ENCODE measurements around the gene ZCCHC9. TPM values are rescaled to one million over a fixed set of nuclear protein-coding genes. Genes with fewer than 3 reads are reported as not detected.

The ZCCHC9 gene
- total RNA-seq, 2 donors from 2014 or later = 19.4 to 30.1 TPM

- Histone ChIP-seq H3K36me3 (no peaks in the 10 kb centered on the region), H3K4me3 (no peak overlapping the region), H3K27ac (no peak overlapping the region), H3K27me3 (replicated peaks; ENCODE audit: insufficient read depth) (no peaks in the 10 kb centered on the region), H3K4me1 (replicated peaks) (no peaks in the 10 kb centered on the region), H3K9me3 (no peaks in the 10 kb centered on the region)
- TF ChIP-seq CTCF (IDR thresholded peaks at IDR 0.05) (no peak), POLR2A (IDR thresholded peaks at IDR 0.05) (no peak), POLR2AphosphoS5 (IDR thresholded peaks at IDR 0.05) (no peak)
- no peak for DNase-seq (ENCODE audit: low spot score)
- 78% methylated on average over 4 of the region's 4 CpGs for WGBS
- intact Hi-C loops (cut with DNase I) = no loop called here
Observed at GRCh38 chr5:81349161-81349560, 47.8 kb downstream of the ZCCHC9 start.

GRCh38 chr5:81350507-81350906 lies 49.1 kb downstream of the ZCCHC9 start:
- Histone ChIP-seq H3K27ac (no peak overlapping the region), H3K36me3 (no peaks in the 10 kb centered on the region), H3K27me3 (replicated peaks; ENCODE audit: insufficient read depth) (no peaks in the 10 kb centered on the region), H3K4me3 (no peak overlapping the region), H3K9me3 (no peaks in the 10 kb centered on the region), H3K4me1 (replicated peaks) (no peaks in the 10 kb centered on the region)
- intact Hi-C loops (cut with DNase I) = no loop called here
- DNase-seq (ENCODE audit: low spot score) = no peak
- TF ChIP-seq POLR2AphosphoS5 (IDR thresholded peaks at IDR 0.05) = no peak
- no peak for TF ChIP-seq CTCF (IDR thresholded peaks at IDR 0.05)
- no peak for TF ChIP-seq POLR2A (IDR thresholded peaks at IDR 0.05)

- TF ChIP-seq POLR2AphosphoS5 (IDR thresholded peaks at IDR 0.05) (no peak), POLR2A (IDR thresholded peaks at IDR 0.05) (no peak), CTCF (IDR thresholded peaks at IDR 0.05) (no peak)
- H3K27ac ChIP-seq = no peak overlapping the region
- intact Hi-C loops (cut with DNase I) = no loop called here
- H3K27me3 ChIP-seq (replicated peaks; ENCODE audit: insufficient read depth) = no peaks in the 10 kb centered on the region
- H3K4me3 ChIP-seq = no peak overlapping the region
- H3K9me3 ChIP-seq = no peaks in the 10 kb centered on the region
- H3K4me1 ChIP-seq (replicated peaks) = no peaks in the 10 kb centered on the region
- H3K36me3 ChIP-seq = no peaks in the 10 kb centered on the region
- WGBS = 53% methylated on average over 5 of the region's 5 CpGs
- no peak for DNase-seq (ENCODE audit: low spot score)
Observed at GRCh38 chr5:81353189-81353588, 51.8 kb downstream of the ZCCHC9 start.

GRCh38 chr5:81354093-81354492 lies 52.7 kb downstream of the ZCCHC9 start:
- Histone ChIP-seq H3K4me3 (no peak overlapping the region), H3K36me3 (no peaks in the 10 kb centered on the region), H3K27ac (no peak overlapping the region), H3K9me3 (no peaks in the 10 kb centered on the region), H3K4me1 (replicated peaks) (no peaks in the 10 kb centered on the region), H3K27me3 (replicated peaks; ENCODE audit: insufficient read depth) (no peaks in the 10 kb centered on the region)
- TF ChIP-seq POLR2AphosphoS5 (IDR thresholded peaks at IDR 0.05) = no peak
- no peak for TF ChIP-seq CTCF (IDR thresholded peaks at IDR 0.05)
- TF ChIP-seq POLR2A (IDR thresholded peaks at IDR 0.05) = no peak
- WGBS = 65% methylated on average over 2 of the region's 2 CpGs
- intact Hi-C loops (cut with DNase I) = no loop called here
- no peak for DNase-seq (ENCODE audit: low spot score)

GRCh38 chr5:81355291-81356251 lies 54.2 kb downstream of the ZCCHC9 start:
- WGBS = 65% methylated on average over 11 of the region's 11 CpGs
- intact Hi-C loops (cut with DNase I) = no loop called here
- H3K9me3 ChIP-seq = no peaks in the 10 kb centered on the region
- no peaks in the 10 kb centered on the region for H3K27me3 ChIP-seq (replicated peaks; ENCODE audit: insufficient read depth)
- no peaks in the 10 kb centered on the region for H3K4me1 ChIP-seq (replicated peaks)
- no peaks in the 10 kb centered on the region for H3K36me3 ChIP-seq
- TF ChIP-seq POLR2A (IDR thresholded peaks at IDR 0.05) (no peak), CTCF (IDR thresholded peaks at IDR 0.05) (no peak), POLR2AphosphoS5 (IDR thresholded peaks at IDR 0.05) (no peak)
- no peak overlapping the region for H3K4me3 ChIP-seq
- no peak overlapping the region for H3K27ac ChIP-seq
- no peak for DNase-seq (ENCODE audit: low spot score)

All from prostate gland (tissue), 2 donors.